Stimulated activated CD8-positive, alpha-beta memory T cell treated with anti-CD3 and anti-CD28 coated beads, Interleukin-15, amount 100 ng/mL, for 4 hours (primary cell): ENCODE results near the gene AQP4.

Experiments used
- DNase-seq, 2 donors: peaks; one replicate each; pipeline ENCODE4 v3.0.0-alpha.2; 2020; ENCODE audit warnings: low read depth in 2 of 2

AQP4 gene

DNA sequence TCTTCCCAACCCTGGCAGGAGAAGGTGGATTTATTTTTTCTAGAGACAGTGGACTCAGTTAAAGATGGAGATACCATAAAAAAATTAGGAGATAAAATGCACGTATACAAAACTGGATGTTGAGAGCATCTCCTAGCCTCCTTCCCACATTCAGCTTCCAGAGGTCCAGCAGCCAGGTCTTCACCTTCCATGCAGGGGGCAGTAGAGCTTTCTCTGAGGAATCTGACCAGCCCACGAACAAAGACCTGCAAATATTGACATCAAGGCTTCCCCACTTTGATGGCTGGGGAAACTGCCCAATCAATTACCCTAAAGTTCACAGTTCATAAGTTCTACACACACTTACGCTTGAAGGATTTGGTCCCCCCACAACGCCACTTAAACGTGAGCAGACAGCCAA, 24.5 kb downstream of the AQP4 start:
- DNase-seq = no peak

DNA sequence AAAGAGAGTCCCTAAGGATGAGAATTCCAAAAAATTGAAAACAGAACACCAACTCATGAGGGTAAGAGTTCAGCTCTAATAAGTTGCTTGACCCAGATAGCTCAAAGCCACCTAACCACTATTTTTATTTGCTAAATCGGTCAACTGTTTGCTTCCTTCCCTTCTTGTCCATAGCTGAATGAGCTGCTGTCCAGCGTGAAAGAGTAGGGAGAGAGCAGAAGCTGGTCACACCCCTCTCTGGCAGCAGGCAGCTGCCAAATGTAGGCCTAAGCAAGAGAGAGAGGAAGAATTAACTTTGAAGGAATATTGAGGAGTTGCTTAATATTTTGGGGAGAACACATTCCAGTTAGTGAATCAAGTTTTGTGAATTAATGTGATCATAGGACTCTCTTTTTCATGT, 25.9 kb downstream of the AQP4 start:
- no peak for DNase-seq

DNA sequence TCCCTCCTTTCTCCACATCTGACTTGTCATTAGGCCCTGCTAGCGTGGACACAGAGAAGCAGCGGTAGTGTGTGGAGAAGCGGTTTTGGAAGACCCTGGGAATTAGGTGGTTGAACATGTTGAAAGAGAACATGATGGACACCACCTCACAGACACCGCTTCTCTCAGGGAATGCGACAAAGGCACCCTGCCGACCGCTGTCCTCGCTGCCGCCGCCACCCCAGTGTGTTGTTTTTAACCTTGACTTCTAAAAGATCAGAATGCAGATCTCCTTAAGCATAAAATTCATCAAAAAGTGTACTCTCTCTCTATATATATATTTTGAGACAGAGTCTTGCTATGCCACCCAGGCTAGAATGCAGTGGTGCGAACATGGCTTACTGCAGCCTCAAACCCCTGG, 33.2 kb downstream of the AQP4 start:
- no peak for DNase-seq

DNA sequence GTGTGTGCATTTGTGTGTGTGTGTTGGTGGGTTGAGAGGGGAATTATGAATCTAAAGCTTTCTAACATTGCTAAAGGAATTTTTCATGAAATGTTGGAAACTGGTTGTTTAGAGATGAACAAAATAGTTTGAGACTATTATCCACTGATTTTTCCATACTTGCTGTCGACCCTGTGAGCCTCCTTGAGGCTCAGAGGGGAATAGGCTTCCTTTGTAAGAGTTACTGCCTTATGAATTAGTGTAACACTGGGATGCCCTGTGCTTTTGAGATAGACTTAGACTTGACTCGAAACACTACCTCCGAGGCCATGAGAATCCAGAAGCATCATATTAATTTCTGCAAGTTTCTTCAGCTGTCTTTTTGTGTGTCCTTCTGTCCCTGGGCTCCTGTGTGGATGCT, 37.9 kb downstream of the AQP4 start:
- no peak for DNase-seq

DNA sequence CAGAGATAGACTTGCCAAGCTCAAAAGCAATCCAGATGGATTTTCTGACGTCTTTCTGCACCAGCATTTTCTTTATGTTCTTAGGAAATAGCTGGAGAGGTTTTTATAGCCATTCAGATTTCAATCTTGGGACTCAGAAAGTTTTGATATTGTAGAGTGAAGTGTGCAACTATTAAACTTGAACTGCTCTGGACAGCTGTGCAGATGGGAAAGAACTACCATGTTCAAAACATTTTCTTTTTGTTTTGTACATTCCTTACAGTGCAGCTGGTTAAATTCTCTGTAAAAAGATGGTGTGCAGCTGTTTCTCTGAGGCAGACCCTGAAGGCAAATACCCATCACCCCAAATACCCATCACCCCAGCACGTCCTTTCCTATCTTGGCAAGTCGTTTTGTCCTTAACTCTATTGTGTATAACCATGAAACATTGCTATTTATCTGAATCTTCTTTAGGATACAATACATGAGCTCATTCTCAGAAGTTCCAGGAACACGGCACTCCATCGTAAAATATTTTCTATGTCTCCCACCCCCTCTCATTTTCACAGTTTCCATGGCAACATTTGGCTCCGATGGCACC, 38.8 kb downstream of the AQP4 start:
- no peak for DNase-seq

DNA sequence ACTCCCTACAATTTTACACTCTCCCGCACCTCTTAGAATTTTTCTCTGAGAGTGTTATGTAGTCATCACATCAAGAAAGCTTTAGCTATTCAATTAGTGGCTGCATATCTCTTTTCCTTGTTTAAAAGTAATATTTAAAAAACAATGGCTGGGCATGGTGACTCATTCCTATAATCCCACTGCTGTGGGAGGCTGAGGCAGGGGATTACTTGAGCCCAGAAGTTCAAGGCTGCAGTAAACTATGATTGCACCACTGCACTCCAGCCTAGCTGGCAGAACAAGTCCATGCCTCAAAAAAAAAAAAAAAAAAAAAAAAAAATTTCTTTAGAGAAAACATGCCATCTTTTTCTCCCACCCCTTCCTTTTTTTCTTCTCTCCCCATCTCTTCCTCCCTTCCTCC, 44.3 kb downstream of the AQP4 start:
- no peak for DNase-seq

DNA sequence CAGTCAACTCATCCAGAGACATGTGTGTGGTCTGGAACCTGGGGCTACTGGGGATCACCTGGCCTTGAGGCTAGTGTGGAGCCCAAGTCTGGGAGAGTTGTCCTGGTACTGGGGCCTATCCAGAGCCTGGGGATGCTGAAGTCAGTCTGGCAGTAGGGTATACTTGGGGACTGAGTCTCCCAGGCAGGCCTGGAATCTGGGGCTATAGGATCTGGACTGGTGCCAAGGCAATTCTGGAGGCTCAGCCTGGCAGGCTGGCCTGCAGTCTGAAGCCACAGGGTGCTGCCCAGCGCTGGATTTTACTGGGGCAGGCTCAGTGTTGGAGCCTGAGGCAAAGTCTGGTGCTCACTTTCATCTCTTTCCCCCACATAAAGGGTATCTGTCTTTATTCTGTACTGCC, 46.5 kb downstream of the AQP4 start:
- DNase-seq = no peak

DNA sequence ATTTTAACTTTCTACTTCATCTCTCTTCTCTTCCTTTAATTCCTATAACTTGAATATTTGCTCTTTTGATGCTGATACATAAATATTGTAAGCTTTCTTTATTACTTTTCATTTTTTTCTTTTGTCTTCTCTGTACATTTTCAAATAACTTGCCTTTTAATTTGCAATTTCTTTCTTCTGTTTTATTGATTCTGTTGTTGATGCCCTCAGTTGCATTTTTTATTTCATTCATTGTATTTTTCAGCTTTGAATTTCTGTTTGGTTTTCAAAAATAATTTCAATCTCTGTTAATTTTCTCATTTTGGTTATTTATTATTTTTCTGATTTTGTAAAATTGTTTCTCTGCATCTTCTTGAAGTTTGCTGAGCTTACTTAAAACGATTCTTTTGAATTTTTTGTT, 47.0 kb downstream of the AQP4 start:
- no peak for DNase-seq

DNA sequence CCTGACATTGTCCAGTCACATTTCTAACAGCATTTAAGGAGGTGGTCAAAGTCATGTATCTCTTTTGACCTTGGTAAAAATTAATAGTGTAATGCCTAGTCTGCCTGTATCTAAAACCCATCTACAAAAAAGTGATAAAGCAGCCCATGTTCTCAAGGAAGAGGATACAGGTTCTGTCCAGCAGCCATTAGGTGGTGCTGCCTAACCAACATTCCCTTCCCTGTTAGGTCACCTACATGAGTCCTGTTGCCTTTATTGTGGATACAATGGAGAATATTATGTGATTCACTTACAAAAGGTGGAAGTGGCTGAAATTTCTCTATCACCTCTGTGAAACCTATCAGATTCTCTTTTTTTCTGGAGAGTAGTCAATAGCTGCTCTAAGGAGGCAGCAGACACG, 52.5 kb downstream of the AQP4 start:
- DNase-seq = no peak

DNA sequence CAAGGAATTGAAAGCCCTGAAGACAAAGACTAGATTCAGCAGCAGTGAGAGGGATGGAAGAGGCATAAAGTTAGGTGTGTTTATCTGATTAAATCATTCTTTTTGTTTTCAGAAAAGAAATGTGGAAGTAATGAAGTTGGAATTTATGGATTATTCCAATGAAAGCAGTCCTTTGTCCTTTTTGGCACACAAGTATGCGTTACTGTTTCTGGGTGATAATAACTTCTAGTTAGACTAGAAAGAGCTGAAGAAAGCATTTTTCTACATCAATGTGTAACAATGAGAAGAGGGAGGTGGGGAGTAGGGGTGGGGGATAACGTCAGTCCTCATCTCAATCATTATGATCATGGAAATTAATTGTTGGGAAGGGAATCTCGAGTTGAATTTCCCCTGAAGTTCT, 53.0 kb downstream of the AQP4 start:
- no peak for DNase-seq

DNA sequence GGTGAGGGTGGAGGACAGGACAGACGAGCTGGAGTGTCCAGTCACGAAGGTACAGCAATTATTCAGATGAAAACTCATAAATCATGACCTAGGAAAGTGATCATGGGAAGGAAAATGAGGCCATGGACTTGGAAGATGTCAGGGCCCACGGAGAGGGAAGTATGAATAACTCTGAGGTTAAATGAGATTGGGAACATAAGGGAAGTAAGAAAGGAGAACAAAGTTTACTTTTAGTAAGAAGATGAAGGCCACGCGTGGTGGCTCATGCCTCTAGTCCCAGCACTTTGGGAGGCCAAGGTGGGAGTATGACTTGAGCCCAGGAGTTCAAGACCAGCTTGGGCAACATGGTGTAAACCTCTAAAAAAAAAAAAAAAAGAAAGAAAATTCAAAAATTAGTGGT, 56.2 kb downstream of the AQP4 start:
- no peak for DNase-seq

DNA sequence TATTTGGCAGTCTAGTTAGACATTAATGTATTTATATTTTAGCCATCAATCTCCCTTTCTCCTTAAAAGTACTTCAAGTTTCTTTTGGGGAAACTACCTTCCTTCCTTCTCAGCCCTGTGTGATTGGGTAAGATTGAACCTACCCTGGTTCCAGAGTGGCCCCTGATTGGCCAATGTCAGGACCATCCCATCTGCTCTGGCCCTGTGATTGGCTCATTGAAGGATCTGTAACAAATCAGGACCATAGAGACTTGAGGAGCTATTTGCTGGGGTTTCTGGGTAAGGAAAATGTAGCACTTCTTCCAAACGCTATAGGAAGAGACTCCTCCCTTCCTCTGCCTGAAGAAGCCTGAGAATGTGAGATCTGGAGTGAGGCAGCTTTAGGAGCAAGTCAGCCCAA, 59.3 kb downstream of the AQP4 start:
- no peak for DNase-seq

DNA sequence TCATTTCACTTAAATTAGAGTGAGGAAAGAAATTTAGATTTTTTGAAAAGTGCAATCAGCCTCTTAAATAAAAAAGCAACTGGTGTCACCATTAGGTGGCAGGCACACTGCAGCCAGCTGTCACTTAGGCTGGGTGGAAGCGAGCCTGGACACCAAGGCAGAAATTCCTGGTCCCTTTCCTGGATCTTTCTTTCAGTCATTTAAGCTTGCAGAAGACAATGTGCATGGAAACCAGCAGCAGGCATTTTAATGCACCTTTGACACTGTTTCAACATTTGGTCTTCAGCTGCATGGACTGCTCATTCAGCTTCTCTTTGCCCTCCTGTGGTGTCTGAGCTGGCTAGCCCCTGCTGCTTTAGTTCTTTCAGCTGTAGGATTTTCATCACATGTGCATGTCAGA, 61.0 kb downstream of the AQP4 start:
- no peak for DNase-seq

DNA sequence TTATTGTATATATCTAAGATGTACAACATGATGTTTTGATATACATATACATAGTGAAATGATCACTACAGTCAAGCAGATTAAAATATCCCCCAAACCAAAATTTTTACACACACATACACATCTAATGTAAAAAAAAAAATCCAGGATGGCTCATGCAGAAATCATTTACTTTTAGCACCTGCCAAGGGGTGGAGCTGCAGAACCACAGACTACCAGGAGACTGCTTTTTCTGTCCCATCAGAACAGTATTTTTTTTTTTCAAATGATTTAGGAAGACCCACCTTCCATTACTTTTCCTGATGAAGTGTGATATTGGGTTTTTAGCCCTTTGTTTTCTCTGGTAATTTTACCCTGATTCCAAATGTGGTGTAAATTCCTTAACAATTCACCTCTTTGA, 61.9 kb downstream of the AQP4 start:
- DNase-seq = no peak

DNA sequence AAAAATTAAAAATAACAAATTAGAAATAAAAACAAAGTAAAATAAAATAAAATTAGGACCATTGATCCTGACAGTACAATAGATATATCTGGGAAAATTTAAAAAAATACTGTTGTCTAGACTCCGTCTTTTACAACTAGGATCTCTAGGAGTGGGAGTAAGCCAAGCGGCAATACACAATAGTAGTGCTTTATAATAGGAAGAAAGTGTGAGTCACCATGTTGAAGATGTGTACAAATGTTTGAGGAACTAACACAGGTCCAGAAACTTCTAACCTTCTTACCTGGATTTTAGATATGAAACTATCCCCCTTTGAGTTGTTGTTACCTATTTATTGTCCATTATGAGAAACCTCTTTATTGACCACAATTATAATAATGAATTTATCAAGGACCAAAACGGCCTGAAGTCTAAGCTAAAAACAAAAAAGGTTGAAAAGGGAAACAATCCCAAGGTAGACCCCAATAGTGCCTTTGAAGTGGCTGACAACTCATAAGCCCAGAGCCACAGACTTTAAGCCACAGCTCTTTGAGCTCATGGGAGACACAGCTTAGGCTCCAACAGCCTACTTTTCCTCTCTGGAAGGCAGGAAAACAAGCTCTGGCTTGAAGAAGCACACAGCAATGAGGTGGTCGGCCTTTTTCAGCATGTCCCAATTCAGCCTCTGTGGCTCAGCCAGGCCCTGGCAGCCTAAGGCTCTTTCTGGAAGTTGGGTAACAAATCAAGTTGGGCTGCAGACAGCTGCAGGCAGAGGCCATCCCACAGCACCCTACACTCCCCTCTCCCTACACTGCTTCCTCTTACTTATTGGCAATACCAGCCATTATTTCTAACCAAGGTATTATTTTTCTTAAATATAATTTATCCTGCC, 62.9 kb downstream of the AQP4 start:
- no peak for DNase-seq
